OCI-LY1 (cell line): ENCODE measurements around the gene CRAMP1.

Experiments used
- H2AFZ ChIP-seq: fragments of 200-600 bp; sonication (generic), shearing (Covaris generic); 2 replicates; pipeline ENCODE4 v1.6.0; 2014; ENCODE audit warnings: antibody characterized with exemption, mild to moderate bottlenecking, low read length
- H3F3A ChIP-seq: fragments of 200-600 bp; sonication (generic), shearing (Covaris generic); 2 replicates; pipeline ENCODE4 v1.6.0; 2014; ENCODE audit warnings: mild to moderate bottlenecking, antibody characterized with exemption, low read length, moderate library complexity; ENCODE audit not compliant: insufficient read depth
- H3K27ac ChIP-seq: fragments of 200-600 bp; sonication (generic); 2 replicates; pipeline ENCODE4 v1.5.1; 2014; ENCODE audit warnings: low read length, mixed run types, mild to moderate bottlenecking, low read depth; ENCODE audit not compliant: poor library complexity, severe bottlenecking
- H3K27me3 ChIP-seq: fragments of 200-600 bp; sonication (generic); 2 replicates; pipeline ENCODE4 v1.6.0; 2014; ENCODE audit warnings: antibody characterized with exemption, mild to moderate bottlenecking, low read length, moderate library complexity; ENCODE audit not compliant: insufficient read depth
- H3K36me3 ChIP-seq: fragments of 200-600 bp; sonication (generic); 2 replicates; pipeline ENCODE4 v1.6.1; 2014; ENCODE audit warnings: mild to moderate bottlenecking, antibody characterized with exemption, low read length, moderate library complexity, mixed read lengths; ENCODE audit not compliant: insufficient read depth
- H3K4me1 ChIP-seq: fragments of 200-600 bp; sonication (generic); 2 replicates; pipeline ENCODE4 v1.5.1; 2014; ENCODE audit warnings: mild to moderate bottlenecking, low read length, moderate library complexity; ENCODE audit not compliant: insufficient read depth, severe bottlenecking
- H3K4me2 ChIP-seq: fragments of 200-600 bp; sonication (generic), shearing (Covaris generic); 2 replicates; pipeline ENCODE4 v1.6.1; 2014; ENCODE audit warnings: low read length
- H3K4me3 ChIP-seq: fragments of 200-600 bp; sonication (generic); 2 replicates; pipeline ENCODE4 v1.5.1; 2014; ENCODE audit warnings: low read length, low read depth, mild to moderate bottlenecking, mixed read lengths; ENCODE audit not compliant: poor library complexity, severe bottlenecking
- H3K79me2 ChIP-seq: fragments of 200-600 bp; shearing (Covaris generic); 2 replicates; pipeline ENCODE4 v1.6.1; 2016; ENCODE audit warnings: mixed run types, low read length, mixed read lengths; ENCODE audit not compliant: insufficient read depth
- H3K9ac ChIP-seq: fragments of 200-600 bp; sonication (generic), shearing (Covaris generic); 2 replicates; pipeline ENCODE4 v1.6.1; 2014; ENCODE audit warnings: mild to moderate bottlenecking, low read length, mixed read lengths
- H3K9me2 ChIP-seq: fragments of 200-600 bp; sonication (generic), shearing (Covaris generic); 2 replicates; pipeline ENCODE4 v1.6.1; 2014; ENCODE audit warnings: low read depth, mild to moderate bottlenecking, low read length, mixed read lengths
- H3K9me3 ChIP-seq: fragments of 200-600 bp; shearing (Covaris generic); 2 replicates; pipeline ENCODE4 v1.6.1; 2014; ENCODE audit warnings: low read length, mixed read lengths
- H4K20me1 ChIP-seq: fragments of 200-600 bp; sonication (generic), shearing (Covaris generic); 2 replicates; pipeline ENCODE4 v1.6.0; 2016; ENCODE audit warnings: mild to moderate bottlenecking, low read length; ENCODE audit not compliant: insufficient read depth
- EZH2 ChIP-seq: fragments of 200-600 bp; sonication (generic), shearing (Covaris generic); IDR thresholded peaks from 2 replicates; pipeline ENCODE4 v1.8.0; 2017; ENCODE audit warnings: borderline replicate concordance, mixed run types, mild to moderate bottlenecking, antibody characterized with exemption, low read length, moderate library complexity, mixed read lengths
- TF ChIP-seq, protein P1 (sequence below): fragments of 200-600 bp; sonication (generic), shearing (Covaris generic); IDR thresholded peaks from 2 replicates; pipeline ENCODE4 v1.5.1; 2017; ENCODE audit warnings: mild to moderate bottlenecking, antibody characterized with exemption, low read length, moderate library complexity, mixed read lengths

Gene CRAMP1

DNA sequence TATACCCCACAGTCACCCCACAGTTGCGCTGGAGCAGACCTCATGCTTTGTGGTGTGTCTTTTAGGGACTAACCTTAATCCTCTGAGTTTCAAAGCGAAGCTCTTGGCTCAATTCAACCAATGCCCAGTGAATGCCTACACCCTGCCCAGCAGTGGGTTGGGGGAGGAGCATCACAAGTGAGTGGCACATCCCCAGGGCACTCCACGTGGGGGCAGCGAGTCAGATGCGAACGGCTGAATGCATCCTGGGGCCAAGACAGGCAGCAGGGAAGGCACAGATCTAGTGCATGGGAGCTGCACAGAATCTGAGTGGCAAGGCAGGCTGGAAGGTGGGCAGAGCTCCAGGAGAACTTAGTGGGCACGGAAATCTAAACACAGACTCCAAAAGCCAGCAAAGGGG, 39.5 kb upstream of the CRAMP1 start:
- no peaks in the 10 kb centered on the region; the same call in 1 of the 2 replicates for H3K36me3 ChIP-seq
- H3K9me2 ChIP-seq = no peaks in the 10 kb centered on the region
- H3K27me3 ChIP-seq = peaks cover 4% of the 10 kb centered on the region; the same call in 1 of the 2 replicates
- TF ChIP-seq, protein P1, sequence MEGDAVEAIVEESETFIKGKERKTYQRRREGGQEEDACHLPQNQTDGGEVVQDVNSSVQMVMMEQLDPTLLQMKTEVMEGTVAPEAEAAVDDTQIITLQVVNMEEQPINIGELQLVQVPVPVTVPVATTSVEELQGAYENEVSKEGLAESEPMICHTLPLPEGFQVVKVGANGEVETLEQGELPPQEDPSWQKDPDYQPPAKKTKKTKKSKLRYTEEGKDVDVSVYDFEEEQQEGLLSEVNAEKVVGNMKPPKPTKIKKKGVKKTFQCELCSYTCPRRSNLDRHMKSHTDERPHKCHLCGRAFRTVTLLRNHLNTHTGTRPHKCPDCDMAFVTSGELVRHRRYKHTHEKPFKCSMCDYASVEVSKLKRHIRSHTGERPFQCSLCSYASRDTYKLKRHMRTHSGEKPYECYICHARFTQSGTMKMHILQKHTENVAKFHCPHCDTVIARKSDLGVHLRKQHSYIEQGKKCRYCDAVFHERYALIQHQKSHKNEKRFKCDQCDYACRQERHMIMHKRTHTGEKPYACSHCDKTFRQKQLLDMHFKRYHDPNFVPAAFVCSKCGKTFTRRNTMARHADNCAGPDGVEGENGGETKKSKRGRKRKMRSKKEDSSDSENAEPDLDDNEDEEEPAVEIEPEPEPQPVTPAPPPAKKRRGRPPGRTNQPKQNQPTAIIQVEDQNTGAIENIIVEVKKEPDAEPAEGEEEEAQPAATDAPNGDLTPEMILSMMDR = no peak
- TF ChIP-seq EZH2 = no peak
- H3K4me1 ChIP-seq = no peaks in the 10 kb centered on the region
- no peak overlapping the region for H2AFZ ChIP-seq
- no peak overlapping the region for H3K4me3 ChIP-seq
- H3K79me2 ChIP-seq = no peaks in the 10 kb centered on the region
- H3K9me3 ChIP-seq = no peaks in the 10 kb centered on the region
- no peaks in the 10 kb centered on the region for H4K20me1 ChIP-seq
- H3F3A ChIP-seq = no peaks in the 10 kb centered on the region
- no peak overlapping the region for H3K27ac ChIP-seq
- H3K4me2 ChIP-seq = no peak overlapping the region
- no peak overlapping the region for H3K9ac ChIP-seq

DNA sequence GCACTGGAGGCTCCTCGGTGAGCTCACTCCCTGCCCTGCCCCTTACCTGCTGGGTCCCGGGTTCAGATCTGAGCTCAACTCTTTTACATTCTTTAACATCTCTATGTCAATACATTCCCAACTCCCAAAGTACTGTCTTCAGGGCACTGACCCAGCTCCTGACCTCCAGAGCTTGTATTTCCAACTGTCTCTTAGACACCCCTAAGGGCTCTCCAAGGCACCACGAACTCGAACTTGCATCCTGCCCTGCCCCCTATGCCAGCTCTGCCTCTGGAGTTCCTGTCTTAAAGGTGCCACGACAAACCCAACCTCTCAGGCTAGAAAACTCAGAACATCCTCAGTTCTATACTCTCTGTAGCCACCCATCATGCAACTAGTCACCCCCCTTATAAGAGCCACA, 38.9 kb upstream of the CRAMP1 start:
- Histone ChIP-seq H3K27me3 (peaks cover 4% of the 10 kb centered on the region; the same call in 1 of the 2 replicates), H3K79me2 (no peaks in the 10 kb centered on the region), H3K4me1 (no peaks in the 10 kb centered on the region), H3K4me3 (no peak overlapping the region), H3K9me3 (no peaks in the 10 kb centered on the region), H3K36me3 (no peaks in the 10 kb centered on the region; the same call in 1 of the 2 replicates), H4K20me1 (no peaks in the 10 kb centered on the region), H2AFZ (no peak overlapping the region), H3F3A (no peaks in the 10 kb centered on the region), H3K9me2 (no peaks in the 10 kb centered on the region), H3K27ac (no peak overlapping the region), H3K9ac (no peak overlapping the region), H3K4me2 (no peak overlapping the region)
- TF ChIP-seq, protein P1 = no peak
- TF ChIP-seq EZH2 = no peak

DNA sequence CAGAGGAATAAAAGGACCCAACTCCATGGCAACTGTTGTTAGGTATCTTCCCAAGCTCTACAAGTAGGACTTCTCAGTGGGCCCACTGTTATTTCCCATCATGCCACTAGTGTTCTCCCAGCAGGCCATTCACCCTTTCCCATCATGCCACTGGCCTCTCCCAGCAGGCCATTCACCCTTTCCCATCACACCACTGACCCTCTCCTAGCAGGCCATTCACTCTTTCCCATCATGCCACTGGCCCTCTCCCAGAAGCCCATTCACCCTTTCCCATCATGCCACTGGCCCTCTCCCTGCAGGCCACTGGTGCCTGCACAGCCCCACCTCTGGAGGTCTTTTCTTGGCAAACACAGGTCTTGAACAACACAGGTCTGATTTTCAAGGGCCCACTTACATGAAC, 36.6 kb upstream of the CRAMP1 start:
- Histone ChIP-seq H3K36me3 (no peaks in the 10 kb centered on the region; the same call in 1 of the 2 replicates), H2AFZ (no peak overlapping the region), H3K9me3 (no peaks in the 10 kb centered on the region), H3K27me3 (peaks cover 4% of the 10 kb centered on the region; the same call in 1 of the 2 replicates), H3K79me2 (no peaks in the 10 kb centered on the region), H3K9ac (no peak overlapping the region), H3K9me2 (no peaks in the 10 kb centered on the region), H3K4me1 (no peaks in the 10 kb centered on the region), H3K4me3 (no peak overlapping the region), H4K20me1 (no peaks in the 10 kb centered on the region), H3K27ac (no peak overlapping the region), H3F3A (no peaks in the 10 kb centered on the region), H3K4me2 (no peak overlapping the region)
- no peak for TF ChIP-seq EZH2
- TF ChIP-seq, protein P1 = no peak
